DND-41 (cell line): Measurements from ENCODE around the gene TM2D1.

Experiments
- CTCF ChIP-seq: IDR thresholded peaks from 2 replicates; pipeline ENCODE4 v1.5.1; 2012; ENCODE audit warnings: borderline replicate concordance, low read length, moderate library complexity, mild to moderate bottlenecking; ENCODE audit not compliant: poor library complexity, severe bottlenecking; ENCODE audit errors: extremely low read depth
- EZH2 ChIP-seq: IDR thresholded peaks from 3 replicates; pipeline ENCODE4 v1.6.1; 2012; ENCODE audit warnings: borderline replicate concordance, low read depth, mild to moderate bottlenecking, moderate library complexity, low read length, inconsistent platforms; ENCODE audit not compliant: severe bottlenecking

GRCh38 chr1:61770131-61770530, 45.2 kb upstream of the TM2D1 start:
- no peak for TF ChIP-seq EZH2
- no peak for TF ChIP-seq CTCF
